HL-60 (cell line): ENCODE measurements around the gene ZDHHC15.
"Not testable (repeated sequence)": the region's sequence is repeated elsewhere in the genome, so short reads cannot be mapped to it uniquely, and the experiment has no call there.

Source experiments
- GABPA ChIP-seq: IDR thresholded peaks from 2 replicates; pipeline ENCODE4 v1.6.1; 2012; ENCODE audit warnings: low read depth
- POLR2AphosphoS5 ChIP-seq: IDR thresholded peaks from 2 replicates; pipeline ENCODE4 v1.6.1; 2012; ENCODE audit warnings: low read depth
- SPI1 ChIP-seq: IDR thresholded peaks from 2 replicates; pipeline ENCODE4 v1.6.1; 2012; ENCODE audit warnings: low read depth, mild to moderate bottlenecking, borderline replicate concordance
- TF ChIP-seq, protein P1 (sequence below): IDR thresholded peaks from one replicate; pipeline ENCODE4 v1.5.1; 2011; ENCODE audit warnings: low read length, control low read depth, inconsistent platforms; ENCODE audit not compliant: insufficient read depth
- TF ChIP-seq, protein P2 (sequence below): IDR thresholded peaks from 2 replicates; pipeline ENCODE4 v1.6.1; 2012; ENCODE audit warnings: low read depth; ENCODE audit not compliant: insufficient replicate concordance

DNA sequence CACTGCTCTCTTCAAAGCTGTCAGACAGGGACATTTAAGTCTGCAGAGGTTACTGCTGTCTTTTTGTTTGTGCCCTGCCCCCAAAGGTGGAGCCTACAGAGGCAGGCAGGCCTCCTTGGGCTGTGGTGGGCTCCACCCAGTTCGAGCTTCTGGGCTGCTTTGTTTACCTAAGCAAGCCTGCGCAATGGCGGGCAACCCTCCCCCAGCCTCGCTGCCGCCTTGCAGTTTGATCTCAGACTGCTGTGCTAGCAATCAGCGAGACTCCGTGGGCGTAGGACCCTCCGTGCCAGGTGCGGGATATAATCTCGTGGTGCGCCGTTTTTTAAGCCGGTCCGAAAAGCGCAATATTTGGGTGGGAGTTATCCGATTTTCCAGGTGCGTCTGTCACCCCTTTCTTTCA lies 37.7 kb upstream of the ZDHHC15 start:
- TF ChIP-seq, protein P1, sequence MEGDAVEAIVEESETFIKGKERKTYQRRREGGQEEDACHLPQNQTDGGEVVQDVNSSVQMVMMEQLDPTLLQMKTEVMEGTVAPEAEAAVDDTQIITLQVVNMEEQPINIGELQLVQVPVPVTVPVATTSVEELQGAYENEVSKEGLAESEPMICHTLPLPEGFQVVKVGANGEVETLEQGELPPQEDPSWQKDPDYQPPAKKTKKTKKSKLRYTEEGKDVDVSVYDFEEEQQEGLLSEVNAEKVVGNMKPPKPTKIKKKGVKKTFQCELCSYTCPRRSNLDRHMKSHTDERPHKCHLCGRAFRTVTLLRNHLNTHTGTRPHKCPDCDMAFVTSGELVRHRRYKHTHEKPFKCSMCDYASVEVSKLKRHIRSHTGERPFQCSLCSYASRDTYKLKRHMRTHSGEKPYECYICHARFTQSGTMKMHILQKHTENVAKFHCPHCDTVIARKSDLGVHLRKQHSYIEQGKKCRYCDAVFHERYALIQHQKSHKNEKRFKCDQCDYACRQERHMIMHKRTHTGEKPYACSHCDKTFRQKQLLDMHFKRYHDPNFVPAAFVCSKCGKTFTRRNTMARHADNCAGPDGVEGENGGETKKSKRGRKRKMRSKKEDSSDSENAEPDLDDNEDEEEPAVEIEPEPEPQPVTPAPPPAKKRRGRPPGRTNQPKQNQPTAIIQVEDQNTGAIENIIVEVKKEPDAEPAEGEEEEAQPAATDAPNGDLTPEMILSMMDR, result not testable (repeated sequence)
- not testable (repeated sequence) for TF ChIP-seq GABPA, POLR2AphosphoS5, SPI1
- TF ChIP-seq, protein P2, sequence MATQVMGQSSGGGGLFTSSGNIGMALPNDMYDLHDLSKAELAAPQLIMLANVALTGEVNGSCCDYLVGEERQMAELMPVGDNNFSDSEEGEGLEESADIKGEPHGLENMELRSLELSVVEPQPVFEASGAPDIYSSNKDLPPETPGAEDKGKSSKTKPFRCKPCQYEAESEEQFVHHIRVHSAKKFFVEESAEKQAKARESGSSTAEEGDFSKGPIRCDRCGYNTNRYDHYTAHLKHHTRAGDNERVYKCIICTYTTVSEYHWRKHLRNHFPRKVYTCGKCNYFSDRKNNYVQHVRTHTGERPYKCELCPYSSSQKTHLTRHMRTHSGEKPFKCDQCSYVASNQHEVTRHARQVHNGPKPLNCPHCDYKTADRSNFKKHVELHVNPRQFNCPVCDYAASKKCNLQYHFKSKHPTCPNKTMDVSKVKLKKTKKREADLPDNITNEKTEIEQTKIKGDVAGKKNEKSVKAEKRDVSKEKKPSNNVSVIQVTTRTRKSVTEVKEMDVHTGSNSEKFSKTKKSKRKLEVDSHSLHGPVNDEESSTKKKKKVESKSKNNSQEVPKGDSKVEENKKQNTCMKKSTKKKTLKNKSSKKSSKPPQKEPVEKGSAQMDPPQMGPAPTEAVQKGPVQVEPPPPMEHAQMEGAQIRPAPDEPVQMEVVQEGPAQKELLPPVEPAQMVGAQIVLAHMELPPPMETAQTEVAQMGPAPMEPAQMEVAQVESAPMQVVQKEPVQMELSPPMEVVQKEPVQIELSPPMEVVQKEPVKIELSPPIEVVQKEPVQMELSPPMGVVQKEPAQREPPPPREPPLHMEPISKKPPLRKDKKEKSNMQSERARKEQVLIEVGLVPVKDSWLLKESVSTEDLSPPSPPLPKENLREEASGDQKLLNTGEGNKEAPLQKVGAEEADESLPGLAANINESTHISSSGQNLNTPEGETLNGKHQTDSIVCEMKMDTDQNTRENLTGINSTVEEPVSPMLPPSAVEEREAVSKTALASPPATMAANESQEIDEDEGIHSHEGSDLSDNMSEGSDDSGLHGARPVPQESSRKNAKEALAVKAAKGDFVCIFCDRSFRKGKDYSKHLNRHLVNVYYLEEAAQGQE, result not testable (repeated sequence)
